Colon (tissue), 2 donors: ENCODE measurements around the gene RASAL1.

Experiments used
- FAIRE-seq: peaks from 2 replicates; lab custom pipeline; 2012; peaks lifted over from hg19 to GRCh38; lab: Jason Lieb, UNC
- donor health status: control.
- donor health status: control.

The RASAL1 gene

GRCh38 chr12:113071135-113072112 lies 64.1 kb downstream of the RASAL1 start:
- FAIRE-seq: no peak

DNA sequence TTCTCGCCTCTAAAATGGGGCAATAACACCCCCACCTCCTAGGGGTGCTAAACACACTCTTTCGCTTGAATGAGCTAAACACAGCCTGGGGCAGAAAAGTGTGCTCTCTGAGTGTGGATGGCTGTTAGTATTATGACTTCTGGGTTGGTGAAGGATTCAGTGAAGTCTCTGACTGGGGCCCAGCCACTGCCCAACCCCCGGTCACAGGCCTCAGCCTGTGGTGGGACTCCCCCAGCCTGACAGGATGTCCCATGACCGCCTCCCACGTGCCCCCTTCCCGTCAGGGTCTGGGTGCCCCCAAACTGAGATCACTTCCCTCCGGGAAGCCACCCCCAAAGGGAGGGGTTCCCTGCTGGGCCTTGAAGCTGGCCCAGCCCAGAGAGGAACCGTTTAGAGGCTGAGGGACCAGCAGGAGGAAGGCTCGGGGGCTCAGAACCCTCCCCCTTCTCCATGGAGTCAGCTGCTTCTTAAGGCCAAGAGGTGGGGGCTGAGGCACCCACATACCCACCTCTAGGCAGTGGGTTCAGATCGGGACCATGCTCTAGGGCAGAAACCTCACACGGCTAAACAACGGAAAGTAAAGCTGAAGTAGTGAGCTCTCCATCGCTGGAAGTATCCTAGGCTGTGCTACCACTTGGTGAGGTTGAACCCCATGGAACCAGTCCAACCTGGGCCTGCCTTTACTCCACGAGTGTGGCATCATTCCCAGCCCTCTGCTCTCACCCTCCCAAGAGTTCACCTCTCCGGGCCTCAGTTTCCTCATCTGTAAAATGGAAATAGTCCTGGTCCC lies 65.2 kb downstream of the RASAL1 start:
- no peak for FAIRE-seq

DNA sequence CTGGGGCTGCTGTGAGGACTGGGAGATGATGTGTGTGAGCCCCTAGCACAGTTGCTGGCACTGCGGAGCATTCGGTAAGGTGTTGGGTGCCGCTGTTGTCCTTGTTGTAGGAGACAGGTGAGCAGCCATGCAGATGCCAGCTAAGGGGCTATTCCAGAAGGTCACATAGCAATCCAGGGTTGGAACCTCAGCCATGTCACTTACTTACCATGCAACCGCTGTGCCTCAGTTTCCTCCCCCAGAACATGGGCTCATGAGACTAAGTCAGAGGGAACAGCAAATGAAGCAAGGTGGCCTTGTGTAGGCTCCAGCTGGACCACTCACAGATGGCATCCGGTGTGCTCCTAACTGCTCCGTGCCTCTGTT lies 65.8 kb downstream of the RASAL1 start:
- FAIRE-seq: no peak

- FAIRE-seq: no peak
Observed at GRCh38 chr12:113069149-113069548, 66.4 kb downstream of the RASAL1 start.

GRCh38 chr12:113067987-113068935 lies 67.3 kb downstream of the RASAL1 start:
- FAIRE-seq: no peak

- FAIRE-seq: no peak
Observed at GRCh38 chr12:113066813-113067400, 68.7 kb downstream of the RASAL1 start.

- FAIRE-seq: no peak
Observed at GRCh38 chr12:113065126-113066007, 70.2 kb downstream of the RASAL1 start.

DNA sequence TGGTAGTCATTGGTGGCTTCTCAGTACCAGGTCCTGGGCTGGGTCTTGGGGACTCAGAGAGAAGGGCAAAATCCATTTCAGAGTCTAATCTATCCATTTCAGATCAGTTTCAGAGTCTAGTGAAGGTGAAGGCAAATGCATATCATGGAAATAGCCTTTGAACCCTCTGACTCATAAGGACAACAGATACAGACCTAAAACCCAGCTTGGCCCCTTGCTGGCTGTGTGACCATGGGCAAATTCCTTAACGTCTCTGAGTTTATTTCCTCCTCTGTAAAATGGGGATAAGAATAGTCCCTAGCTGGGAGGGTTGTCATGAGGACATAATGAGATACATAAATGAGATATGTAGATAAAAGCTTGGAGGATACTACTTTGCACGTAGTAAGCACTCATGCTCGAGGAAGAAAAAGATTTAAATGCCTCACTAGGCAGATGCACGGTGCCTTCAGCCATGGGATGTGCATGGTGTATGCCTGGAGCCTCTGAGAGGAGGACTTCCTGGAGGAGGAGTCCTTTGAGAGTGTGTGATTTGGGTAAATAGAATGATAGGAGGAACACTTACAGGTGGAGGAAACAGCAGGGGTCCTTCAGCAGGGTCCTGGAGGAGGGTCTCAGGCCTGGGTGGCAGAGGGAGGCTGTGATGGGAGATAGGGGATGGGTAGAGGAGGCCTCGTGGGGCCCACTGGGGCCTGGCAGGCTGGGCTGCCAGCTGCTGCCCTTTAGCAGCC lies 71.0 kb downstream of the RASAL1 start:
- FAIRE-seq: no peak

DNA sequence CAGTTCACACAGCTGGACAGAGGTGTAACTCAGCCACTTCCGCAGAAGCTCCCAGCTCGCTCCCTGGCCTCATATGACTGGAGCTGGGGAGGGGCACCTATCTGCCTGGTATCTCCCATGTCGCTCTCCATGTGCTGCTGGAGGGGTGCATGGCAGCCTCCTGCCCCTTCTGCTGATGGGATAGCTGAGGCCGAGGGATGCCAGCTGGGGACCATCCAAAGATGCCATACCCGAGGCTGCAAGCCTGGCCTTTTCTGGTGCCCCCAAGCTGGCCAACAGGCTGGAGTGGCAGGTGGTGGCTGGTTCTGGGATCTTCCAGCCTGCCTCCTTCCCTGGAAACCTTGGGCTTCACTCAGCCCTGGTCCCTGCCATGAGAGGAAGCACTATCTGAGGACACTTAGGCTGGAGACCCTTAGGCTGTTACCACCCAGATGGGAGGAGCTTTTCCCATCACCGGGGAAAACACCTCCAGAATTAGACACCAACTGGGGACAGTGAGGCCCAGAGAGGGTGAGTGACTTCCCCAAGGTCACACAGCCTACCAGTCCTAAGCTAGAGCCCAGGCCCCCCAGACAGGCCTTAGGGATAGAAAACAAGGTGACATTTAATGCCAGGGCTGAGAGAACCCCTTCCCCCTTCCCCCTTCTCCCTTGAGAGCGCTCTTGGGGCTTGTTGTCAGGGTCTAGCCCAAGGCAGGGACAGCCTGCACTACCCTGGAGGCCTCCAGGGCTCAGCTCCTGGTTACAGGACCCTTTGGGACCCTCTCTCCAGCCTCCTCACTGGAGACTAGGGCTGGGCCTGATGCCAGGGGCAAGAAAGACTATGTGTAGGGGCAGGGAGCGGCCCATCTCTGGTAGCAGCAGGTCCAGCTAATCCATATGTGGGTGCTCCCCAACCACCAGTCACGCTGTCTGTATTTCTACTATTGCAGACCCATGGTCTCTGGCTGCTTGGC lies 71.9 kb downstream of the RASAL1 start:
- no peak for FAIRE-seq

DNA sequence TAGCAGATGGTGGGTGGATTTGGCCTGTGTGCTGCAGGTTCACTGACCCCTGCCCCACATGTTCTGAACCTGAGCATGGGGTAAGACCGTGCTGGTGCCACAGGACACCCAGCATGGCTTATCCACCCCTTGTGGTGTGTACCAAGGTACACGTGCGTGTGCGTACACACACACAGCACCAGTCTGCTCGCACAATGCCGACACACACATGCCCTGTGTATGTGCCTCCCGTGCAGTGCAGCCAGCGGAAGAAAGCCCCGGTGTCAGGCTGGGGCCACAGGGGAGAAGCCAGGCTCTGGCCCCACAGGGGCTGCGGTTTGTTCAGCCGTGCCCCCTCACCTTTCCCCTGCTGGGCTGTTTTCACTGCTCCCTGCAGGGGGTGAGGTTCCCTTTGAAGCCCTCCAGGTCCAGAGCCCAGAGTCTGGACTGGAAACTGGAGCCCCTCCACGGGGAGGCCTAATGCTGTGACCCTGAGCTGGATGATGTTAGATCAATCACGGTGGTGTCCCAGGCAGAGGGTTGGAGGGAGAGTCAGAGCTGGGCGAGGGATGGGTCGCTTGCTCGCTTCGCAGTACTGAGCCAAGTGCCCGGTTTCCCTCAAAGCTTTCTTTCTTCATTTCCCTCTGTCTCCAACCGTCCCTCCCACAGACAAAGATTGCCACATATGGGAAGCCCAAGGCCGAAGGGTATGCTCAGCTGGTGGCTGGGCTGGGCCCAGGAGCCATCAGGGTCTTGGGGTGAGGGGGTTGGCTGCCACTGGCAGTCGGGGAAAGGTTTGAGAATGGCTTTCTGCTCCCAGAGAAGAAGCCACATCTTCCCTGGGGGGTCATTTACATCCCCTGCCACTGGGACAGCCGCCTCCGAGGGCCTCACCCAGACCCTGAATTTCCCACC lies 72.8 kb downstream of the RASAL1 start:
- FAIRE-seq: no peak

GRCh38 chr12:113061061-113061694 lies 74.4 kb downstream of the RASAL1 start:
- FAIRE-seq: no peak

DNA sequence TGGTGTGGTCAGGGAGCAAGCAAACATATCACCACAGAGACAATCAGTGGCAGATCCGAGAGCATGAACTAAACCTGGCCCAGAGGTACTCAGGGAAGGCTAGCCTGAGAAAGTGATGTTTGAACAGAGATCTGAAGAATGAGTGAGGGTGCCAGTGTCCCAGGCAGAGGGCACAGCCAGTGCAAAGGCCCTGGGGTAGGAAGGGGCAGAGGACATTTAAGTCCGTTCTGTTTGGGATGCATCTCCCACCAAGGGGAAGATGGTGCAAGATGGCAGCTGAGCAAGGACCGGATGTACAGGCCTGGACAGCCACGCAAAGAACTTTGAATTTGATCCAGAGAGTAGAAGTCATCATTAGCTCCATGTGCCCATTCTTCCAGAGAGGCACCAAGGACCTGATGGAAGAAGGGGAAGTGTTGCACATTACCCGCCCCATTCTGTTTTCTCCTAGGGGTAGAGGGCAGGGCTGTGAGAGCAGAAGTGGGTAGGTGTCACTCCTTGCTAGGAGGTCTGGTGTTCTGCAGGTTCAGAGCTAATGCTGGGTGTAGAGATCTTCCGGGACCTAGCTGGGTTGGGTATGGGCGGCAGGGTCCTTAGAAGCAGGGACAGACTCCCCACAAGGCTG lies 75.1 kb downstream of the RASAL1 start:
- no peak for FAIRE-seq

DNA sequence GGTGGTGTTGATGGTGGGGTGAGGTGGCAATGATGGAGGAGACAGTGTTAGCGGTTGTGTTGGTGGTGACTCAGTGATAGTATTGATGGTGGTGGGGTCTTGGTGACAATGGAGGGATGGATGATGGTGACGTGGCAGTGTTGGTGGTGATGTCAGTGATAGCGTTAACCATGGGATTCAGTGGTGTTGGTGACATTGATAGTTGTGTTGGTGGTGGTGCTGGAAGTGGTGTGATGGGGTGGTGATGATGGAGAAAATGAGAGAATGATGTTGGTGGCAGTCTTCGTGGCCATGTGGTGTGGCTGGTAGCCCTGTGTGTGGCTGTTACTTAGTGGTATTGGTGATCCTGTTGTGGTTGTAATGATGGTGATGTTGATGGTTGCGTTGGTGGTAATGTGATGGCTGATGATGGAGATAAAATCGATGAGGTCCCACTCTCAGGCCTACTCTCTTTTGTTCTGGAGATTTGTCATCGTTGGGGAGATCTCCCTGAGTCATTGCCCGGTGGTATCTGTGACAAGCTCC lies 76.4 kb downstream of the RASAL1 start:
- no peak for FAIRE-seq

DNA sequence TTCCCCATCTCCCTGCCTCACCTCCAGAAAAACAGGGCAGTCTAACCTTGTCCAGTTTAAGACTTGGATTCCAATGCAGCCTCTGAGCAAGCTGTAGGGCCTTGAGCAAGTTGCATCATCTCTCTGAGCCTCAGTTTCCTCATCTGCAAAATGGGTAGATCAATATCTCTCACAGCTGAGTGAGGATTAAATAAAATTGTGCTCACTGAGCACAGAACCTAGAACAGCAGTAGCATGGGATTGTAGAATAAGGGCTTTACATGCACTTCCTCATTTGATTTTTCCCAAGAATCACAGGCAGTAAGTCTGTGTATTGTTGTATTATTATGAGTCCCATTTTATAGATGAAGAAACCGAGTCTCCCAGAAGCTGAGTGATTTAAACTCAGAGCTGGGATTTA lies 77.0 kb downstream of the RASAL1 start:
- FAIRE-seq: no peak

DNA sequence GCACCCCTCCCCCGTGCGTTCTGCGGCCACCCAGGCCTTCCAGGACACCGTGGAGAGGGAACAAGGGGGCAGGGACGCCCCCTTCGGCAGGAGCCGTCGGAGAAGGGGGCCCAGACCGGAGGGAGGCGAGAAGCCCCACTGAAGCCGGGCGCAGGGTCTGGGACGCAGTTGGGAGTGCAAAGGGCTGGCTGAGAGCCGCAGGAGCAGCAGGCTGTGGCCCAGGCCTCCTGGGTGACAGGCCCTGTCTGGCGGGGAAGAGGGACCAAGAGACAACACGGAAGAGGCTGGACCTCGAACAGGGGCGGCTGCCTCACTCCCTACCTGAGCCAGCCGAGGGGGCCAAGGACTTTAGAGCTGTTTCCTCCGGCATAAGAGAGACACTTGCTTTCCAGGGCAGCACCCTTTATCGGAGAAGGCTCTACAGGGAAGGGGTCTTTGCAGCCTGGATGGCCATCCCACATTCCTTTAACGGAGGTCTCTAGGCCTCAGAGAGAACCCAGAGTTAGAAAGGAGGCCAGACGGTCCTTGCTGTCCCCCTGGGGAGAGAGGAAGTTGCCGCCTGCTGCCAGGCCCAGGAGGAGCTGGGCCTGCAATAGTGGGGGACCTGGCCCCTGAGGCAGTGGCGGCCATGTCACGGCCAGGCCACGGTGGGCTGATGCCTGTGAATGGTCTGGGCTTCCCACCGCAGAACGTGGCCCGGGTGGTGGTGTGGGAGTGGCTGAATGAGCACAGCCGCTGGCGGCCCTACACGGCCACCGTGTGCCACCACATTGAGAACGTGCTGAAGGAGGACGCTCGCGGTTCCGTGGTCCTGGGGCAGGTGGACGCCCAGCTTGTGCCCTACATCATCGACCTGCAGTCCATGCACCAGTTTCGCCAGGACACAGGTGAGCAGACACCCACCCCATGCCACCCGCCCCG lies 77.7 kb downstream of the RASAL1 start:
- no peak for FAIRE-seq
